HepG2 (cell line): ENCODE results near the gene OR10J4.

Experiments
- MAZ ChIP-seq, 2 experiments: sonication (generic) in 1 of 2; formaldehyde crosslinking in 1 of 2; IDR thresholded peaks; 2 replicates each; pipeline versions ENCODE4 v1.5.0 to v1.6.1; 2012 to 2020; ENCODE audit warnings: low read depth in 2 of 2, mild to moderate bottlenecking in 2 of 2, borderline replicate concordance in 1 of 2, improper control_type of control experiment in 1 of 2, low read length in 1 of 2, missing genetic modification reagents in 1 of 2, moderate library complexity in 1 of 2
- NFKB2 ChIP-seq: sonication (generic); formaldehyde crosslinking; IDR thresholded peaks from 2 replicates; pipeline ENCODE4 v1.4.0; 2020; ENCODE audit warnings: missing genetic modification reagents, borderline replicate concordance
- SIN3A ChIP-seq: IDR thresholded peaks from 2 replicates; pipeline ENCODE4 v1.6.1; 2011; ENCODE audit warnings: low read depth, mild to moderate bottlenecking, control low read depth, low read length, borderline replicate concordance
- SRSF9 ChIP-seq: fragments of 200-400 bp; formaldehyde crosslinking; IDR thresholded peaks from 2 replicates; pipeline ENCODE4 v1.6.1; 2018; ENCODE audit warnings: borderline replicate concordance, mild to moderate bottlenecking, low read depth, low read length; ENCODE audit not compliant: insufficient read depth, poor library complexity, severe bottlenecking
- SUZ12 ChIP-seq: fragments of 150-350 bp; IDR thresholded peaks from 2 replicates; pipeline ENCODE4 v1.6.1; 2014; ENCODE audit warnings: low read depth, low read length
- TBL1XR1 ChIP-seq: fragments of 150-350 bp; IDR thresholded peaks from 2 replicates; pipeline ENCODE4 v1.6.1; 2014; ENCODE audit warnings: borderline replicate concordance, low read length; ENCODE audit not compliant: partially characterized antibody
- ZNF121 ChIP-seq: sonication (generic); formaldehyde crosslinking; IDR thresholded peaks from 2 replicates; pipeline ENCODE4 v1.5.0; 2020; ENCODE audit warnings: mild to moderate bottlenecking, missing genetic modification reagents
- ZNF775 ChIP-seq: sonication (generic); formaldehyde crosslinking; IDR thresholded peaks from 2 replicates; pipeline ENCODE4 v1.4.0; 2020; ENCODE audit warnings: missing genetic modification reagents, mild to moderate bottlenecking, moderate library complexity, borderline replicate concordance
- ZZZ3 ChIP-seq: sonication (generic); formaldehyde crosslinking; IDR thresholded peaks from 2 replicates; pipeline ENCODE4 v1.4.0; 2020; ENCODE audit warnings: missing genetic modification reagents, mild to moderate bottlenecking, borderline replicate concordance
- TF ChIP-seq, protein P1 (sequence below): IDR thresholded peaks from 2 replicates; pipeline ENCODE4 v1.6.1; 2018; ENCODE audit warnings: missing genetic modification reagents
- TF ChIP-seq, protein P2 (sequence below): IDR thresholded peaks from 2 replicates; pipeline ENCODE4 v1.6.1; 2012; ENCODE audit warnings: inconsistent platforms
- TF ChIP-seq, protein P3 (sequence below): IDR thresholded peaks from 2 replicates; pipeline ENCODE4 v1.6.1; 2016; ENCODE audit warnings: control low read depth
- TF ChIP-seq, protein P4 (sequence below): sonication (generic); formaldehyde crosslinking; IDR thresholded peaks from 2 replicates; pipeline ENCODE4 v1.5.0; 2020; ENCODE audit warnings: mild to moderate bottlenecking, missing genetic modification reagents, moderate library complexity

DNA sequence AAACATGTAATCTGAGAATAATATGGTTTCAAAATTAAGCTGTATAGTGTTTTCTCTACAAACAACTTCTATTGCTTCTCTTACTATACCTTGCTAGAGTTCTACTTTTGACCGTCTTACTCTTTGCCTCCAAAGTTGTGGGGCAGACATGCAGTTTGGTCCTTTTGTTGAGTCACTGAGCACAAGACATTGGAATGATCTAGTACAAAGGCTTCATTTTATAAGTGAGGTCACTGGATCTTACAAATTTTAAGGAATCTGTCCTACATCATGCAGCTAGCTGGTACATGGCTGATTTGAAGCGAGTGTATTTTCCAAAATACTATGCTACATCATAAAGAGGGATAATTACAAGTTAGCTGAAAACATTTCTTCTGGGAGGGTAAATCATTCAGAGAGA, 36.3 kb downstream of the OR10J4 start:
- TF ChIP-seq, protein P1, sequence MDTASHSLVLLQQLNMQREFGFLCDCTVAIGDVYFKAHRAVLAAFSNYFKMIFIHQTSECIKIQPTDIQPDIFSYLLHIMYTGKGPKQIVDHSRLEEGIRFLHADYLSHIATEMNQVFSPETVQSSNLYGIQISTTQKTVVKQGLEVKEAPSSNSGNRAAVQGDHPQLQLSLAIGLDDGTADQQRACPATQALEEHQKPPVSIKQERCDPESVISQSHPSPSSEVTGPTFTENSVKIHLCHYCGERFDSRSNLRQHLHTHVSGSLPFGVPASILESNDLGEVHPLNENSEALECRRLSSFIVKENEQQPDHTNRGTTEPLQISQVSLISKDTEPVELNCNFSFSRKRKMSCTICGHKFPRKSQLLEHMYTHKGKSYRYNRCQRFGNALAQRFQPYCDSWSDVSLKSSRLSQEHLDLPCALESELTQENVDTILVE (CRISPR knock-in tag) = no peak
- no peak for TF ChIP-seq MAZ (IDR thresholded peaks at IDR 0.05; ENCODE audit: borderline replicate concordance, low read depth, low read length)
- TF ChIP-seq MAZ (CRISPR knock-in tag; IDR thresholded peaks at IDR 0.05; ENCODE audit: low read depth) = no peak
- TF ChIP-seq, protein P2, sequence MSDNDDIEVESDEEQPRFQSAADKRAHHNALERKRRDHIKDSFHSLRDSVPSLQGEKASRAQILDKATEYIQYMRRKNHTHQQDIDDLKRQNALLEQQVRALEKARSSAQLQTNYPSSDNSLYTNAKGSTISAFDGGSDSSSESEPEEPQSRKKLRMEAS = no peak
- no peak for TF ChIP-seq ZNF775 (CRISPR knock-in tag)
- TF ChIP-seq TBL1XR1 = no peak
- TF ChIP-seq, protein P3, sequence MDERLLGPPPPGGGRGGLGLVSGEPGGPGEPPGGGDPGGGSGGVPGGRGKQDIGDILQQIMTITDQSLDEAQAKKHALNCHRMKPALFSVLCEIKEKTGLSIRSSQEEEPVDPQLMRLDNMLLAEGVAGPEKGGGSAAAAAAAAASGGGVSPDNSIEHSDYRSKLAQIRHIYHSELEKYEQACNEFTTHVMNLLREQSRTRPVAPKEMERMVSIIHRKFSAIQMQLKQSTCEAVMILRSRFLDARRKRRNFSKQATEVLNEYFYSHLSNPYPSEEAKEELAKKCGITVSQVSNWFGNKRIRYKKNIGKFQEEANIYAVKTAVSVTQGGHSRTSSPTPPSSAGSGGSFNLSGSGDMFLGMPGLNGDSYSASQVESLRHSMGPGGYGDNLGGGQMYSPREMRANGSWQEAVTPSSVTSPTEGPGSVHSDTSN (CRISPR knock-in tag) = no peak
- TF ChIP-seq SIN3A = no peak
- no peak for TF ChIP-seq ZNF121 (CRISPR knock-in tag)
- TF ChIP-seq, protein P4, sequence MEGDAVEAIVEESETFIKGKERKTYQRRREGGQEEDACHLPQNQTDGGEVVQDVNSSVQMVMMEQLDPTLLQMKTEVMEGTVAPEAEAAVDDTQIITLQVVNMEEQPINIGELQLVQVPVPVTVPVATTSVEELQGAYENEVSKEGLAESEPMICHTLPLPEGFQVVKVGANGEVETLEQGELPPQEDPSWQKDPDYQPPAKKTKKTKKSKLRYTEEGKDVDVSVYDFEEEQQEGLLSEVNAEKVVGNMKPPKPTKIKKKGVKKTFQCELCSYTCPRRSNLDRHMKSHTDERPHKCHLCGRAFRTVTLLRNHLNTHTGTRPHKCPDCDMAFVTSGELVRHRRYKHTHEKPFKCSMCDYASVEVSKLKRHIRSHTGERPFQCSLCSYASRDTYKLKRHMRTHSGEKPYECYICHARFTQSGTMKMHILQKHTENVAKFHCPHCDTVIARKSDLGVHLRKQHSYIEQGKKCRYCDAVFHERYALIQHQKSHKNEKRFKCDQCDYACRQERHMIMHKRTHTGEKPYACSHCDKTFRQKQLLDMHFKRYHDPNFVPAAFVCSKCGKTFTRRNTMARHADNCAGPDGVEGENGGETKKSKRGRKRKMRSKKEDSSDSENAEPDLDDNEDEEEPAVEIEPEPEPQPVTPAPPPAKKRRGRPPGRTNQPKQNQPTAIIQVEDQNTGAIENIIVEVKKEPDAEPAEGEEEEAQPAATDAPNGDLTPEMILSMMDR (CRISPR knock-in tag) = no peak
- TF ChIP-seq SUZ12 = no peak
- TF ChIP-seq NFKB2 = no peak
- no peak for TF ChIP-seq SRSF9
- no peak for TF ChIP-seq ZZZ3 (CRISPR knock-in tag)
